Fibroblast of the aortic adventitia (primary cell): ENCODE results near the gene RIMS3. TPM values are rescaled to one million over a fixed set of nuclear protein-coding genes. Genes with fewer than 3 reads are reported as not detected.

Experiments used
- DNase-seq: peaks from one replicate; pipeline ENCODE4 v3.0.0-alpha.2; 2010; ENCODE audit warnings: low read depth
- H3K4me3 ChIP-seq: 2 replicates; pipeline ENCODE4 v1.5.1; 2011; ENCODE audit warnings: low read depth, mild to moderate bottlenecking, control low read depth, low read length, moderate library complexity
- total RNA-seq: library from RNA; depleted of rRNA; stranded (reverse); fragments of >200 nt; gene quantifications from 2 replicates; pipeline ENCODE4 v1.2.3, GENCODE V29; 2012; ENCODE audit warnings: low replicate concordance
- TF ChIP-seq, protein P1 (sequence below): IDR thresholded peaks from 2 replicates; pipeline ENCODE4 v1.5.1; 2011; ENCODE audit warnings: mild to moderate bottlenecking, low read length, control low read depth, inconsistent platforms; ENCODE audit not compliant: insufficient read depth

Gene RIMS3
- total RNA-seq, 1 donor: 0.36 TPM

GRCh38 chr1:40691538-40692428 is 26.3 kb upstream of the RIMS3 start, which contains the start of gene NFYC:
NFYC (plus strand) TSS chr1:40691704; CDS start chr1:40738844, 47,140 bp downstream.
- DNase-seq: peak; percentile 98
- TF ChIP-seq, protein P1, sequence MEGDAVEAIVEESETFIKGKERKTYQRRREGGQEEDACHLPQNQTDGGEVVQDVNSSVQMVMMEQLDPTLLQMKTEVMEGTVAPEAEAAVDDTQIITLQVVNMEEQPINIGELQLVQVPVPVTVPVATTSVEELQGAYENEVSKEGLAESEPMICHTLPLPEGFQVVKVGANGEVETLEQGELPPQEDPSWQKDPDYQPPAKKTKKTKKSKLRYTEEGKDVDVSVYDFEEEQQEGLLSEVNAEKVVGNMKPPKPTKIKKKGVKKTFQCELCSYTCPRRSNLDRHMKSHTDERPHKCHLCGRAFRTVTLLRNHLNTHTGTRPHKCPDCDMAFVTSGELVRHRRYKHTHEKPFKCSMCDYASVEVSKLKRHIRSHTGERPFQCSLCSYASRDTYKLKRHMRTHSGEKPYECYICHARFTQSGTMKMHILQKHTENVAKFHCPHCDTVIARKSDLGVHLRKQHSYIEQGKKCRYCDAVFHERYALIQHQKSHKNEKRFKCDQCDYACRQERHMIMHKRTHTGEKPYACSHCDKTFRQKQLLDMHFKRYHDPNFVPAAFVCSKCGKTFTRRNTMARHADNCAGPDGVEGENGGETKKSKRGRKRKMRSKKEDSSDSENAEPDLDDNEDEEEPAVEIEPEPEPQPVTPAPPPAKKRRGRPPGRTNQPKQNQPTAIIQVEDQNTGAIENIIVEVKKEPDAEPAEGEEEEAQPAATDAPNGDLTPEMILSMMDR: no peak

DNA sequence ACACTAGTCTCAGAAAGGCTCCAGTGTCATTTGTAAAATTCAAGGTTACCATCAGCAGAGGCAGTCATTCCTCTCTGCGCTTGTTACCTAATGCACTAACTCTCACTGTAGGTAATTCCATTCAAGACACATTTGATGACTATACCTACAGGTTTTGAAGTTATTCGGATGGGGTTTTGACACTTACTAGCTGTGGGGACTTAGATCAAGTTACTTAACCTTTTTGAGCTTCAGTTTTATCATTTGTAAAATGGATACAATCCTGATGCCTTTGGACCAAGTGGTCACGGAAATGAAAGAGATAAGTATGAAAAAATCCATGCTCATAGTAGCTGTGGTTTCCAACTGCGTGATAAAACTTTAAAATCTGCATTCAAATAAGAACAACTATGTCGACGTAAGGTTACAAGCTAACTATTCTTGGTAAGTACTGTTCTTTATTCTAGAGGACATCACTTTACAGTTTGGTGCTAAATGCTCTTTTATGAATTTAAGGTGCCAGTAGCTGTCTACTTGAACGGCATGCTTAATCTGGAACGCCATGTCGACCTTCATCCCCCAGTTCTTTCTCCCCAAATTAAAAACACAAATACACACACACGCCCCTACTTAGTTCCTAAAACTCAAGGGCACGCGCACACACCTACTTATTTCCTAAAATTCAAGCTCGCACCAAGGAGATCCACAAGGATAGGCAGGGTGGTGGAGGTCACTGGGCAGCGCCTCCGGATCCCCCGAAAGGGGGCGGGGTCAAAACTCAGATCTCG is 25.5 kb upstream of the RIMS3 start:
- TF ChIP-seq, protein P1: no peak
- DNase-seq: no peak
- H3K4me3 ChIP-seq: peak overlapping the region; percentile 92

More at GRCh38 chr1:40691538-40692428, 26.3 kb upstream of the RIMS3 start, which contains the start of gene NFYC:
- H3K4me3 ChIP-seq: peak within 1 kb of the TSS; percentile 92

DNA sequence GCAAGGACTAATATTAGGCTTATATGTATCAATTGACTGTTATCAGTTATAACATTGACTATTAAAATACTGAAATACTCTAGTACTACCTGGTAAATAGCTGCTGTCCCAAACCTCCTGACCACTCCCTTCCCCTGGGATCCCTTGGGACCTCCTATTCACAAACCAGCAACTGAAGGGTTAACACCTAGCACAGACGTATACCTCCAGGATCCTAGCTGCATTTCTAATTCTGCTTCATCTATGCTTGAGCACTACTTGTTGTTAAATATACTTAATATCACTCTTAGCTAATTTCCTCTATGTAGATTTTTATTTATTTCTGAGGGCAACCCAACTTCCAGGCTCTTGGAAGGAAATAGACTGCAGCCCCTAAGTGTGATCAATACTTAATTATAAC is 24.3 kb upstream of the RIMS3 start:
- H3K4me3 ChIP-seq: no peak overlapping the region
- TF ChIP-seq, protein P1: no peak
- DNase-seq: no peak

DNA sequence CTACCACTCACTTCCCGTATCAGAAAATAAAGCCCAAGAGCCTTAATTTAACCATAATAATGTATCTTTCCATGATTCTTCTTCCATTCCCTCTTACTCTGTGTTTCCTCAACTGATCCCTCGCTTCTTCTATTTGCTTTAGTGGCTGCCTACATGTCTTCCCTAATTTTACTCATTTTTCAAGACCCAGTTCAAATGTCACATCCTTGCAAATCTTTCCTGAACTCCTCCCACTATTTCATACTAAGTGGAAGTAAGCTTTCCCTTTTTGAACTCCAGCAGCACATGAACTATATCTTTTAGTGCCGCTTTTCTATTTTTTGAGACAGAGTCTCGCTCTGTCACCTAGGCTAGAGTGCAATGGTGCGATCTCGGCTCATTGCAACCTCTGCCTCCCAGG is 22.2 kb upstream of the RIMS3 start:
- H3K4me3 ChIP-seq: no peak overlapping the region
- TF ChIP-seq, protein P1: no peak
- DNase-seq: no peak

- no peak overlapping the region for H3K4me3 ChIP-seq
- TF ChIP-seq, protein P1: no peak
- DNase-seq: no peak
Measured at GRCh38 chr1:40687059-40687458, 21.6 kb upstream of the RIMS3 start.

GRCh38 chr1:40684669-40685068 is 19.2 kb upstream of the RIMS3 start:
- TF ChIP-seq, protein P1: no peak
- no peak overlapping the region for H3K4me3 ChIP-seq
- no peak for DNase-seq
